COLO668 (cell line): ENCODE results near the gene PALM.

ENCODE experiments used
- DNase-seq: peaks from one replicate; lab custom pipeline; 2025; ENCODE audit not compliant: unreplicated experiment; lab: John Stamatoyannopoulos, UW

The PALM gene

GRCh38 chr19:750640-751423 is 42.1 kb downstream of the PALM start, which contains the start of gene MISP:
TSS of gene MISP (plus strand) at chr19:751112. CDS start at chr19:756947, 5,835 bp downstream.
- peak; percentile 95 for DNase-seq

DNA sequence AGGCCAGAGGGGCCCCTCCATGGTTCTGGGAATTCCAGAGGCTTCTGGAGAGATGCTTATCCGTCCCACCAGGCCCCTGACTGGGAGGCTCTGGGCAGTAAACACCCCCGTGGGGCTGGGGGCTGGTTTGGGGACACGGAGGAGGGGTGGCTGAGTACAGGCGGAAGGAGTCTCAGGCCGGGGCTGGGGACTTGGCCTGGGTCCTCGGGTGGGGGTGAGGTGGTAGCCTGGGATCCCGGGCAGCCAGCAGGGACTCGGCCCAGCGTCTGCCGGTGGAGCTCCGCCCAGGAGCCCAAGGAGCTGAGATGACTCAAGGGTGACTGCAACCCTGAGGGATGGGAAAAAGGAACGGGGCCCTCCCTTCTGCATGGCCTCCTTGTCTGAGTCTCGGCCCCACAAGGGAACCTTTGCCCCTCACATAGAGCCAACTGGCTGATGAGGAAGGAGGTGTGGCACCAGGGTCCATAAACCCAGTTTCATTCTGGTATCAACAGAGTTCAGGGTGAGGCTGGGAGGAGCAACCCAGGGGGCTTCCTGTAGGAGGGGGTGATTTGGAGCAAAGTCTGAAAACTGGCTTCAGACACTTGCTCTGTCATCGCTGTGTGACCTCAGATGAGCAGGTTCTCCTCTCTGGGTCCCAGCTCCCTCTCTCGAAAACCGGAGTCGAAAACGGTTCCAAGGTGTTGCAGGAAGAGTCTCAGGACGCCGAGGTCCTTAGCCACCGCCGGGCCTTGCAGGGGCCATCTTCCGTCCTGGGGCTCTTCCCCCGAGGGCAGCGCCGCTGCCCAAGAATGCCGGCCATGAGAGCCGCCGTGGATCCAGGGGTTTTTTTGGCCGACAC is 43.0 kb downstream of the PALM start:
- DNase-seq = no peak

GRCh38 chr19:752652-753517 is 44.1 kb downstream of the PALM start:
- peak; percentile 88 for DNase-seq

DNA sequence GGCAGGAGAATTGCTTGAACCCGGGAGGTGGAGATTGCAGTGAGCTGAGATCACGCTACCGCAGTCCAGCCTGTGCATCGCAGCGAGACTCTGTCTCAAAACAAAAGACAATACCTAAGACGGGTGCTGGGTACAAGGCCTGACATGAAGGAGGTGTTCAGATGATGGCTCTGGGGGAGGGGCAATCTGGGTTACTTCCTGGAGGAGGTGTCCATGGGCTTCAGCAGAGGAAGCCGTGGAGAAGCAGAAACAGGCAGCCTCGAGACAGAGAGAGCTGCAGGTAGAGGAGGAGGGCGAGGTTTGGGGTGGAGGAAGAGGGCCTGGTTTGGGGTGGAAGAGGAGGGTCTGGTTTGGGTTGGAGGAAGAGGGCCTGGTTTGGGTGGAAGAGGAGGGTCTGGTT is 45.8 kb downstream of the PALM start:
- no peak for DNase-seq

DNA sequence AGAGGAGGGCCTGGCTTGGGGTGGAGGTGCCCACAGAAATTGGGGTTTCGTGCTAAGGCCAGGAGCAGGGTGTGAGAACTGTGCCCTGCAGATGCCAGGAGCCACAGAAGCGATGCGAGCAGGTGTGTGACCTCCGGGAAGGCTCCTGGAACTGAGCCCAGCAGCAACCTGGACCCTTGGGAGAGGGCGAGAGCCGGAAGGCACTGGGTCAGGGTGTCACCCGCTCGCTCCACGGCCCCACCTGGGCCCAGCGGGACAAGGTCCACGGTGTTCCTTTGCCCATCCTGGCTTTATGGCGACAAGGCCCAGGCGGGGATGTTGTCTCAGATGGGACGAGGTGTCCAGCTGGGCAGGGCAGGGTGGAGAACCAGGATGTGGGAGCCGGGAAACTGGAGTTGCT is 46.3 kb downstream of the PALM start:
- no peak for DNase-seq

DNA sequence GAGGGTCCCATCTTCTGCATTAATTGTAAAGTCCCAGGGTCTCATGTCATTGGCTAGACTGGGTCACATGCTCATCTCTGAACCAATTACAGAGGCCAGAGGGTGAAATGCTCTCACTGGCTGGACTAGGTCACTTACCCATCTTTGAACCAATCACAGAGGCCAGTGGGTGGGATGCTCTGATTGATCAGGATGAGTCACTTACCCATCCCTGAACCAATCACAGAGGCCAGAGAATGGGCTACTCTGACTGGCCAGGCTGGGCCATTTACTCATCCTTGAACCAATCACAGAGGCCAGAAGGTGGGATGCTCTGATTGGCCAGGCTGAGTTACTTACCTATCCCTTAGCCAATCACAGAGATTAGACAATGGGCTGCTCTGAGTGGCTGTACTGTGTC is 47.5 kb downstream of the PALM start:
- no peak for DNase-seq

GRCh38 chr19:756821-757688 is 48.3 kb downstream of the PALM start:
- DNase-seq = no peak

- DNase-seq = no peak
These were observed 49.3 kb downstream of the PALM start for GRCh38 chr19:757811-758668.

GRCh38 chr19:763181-763580 is 54.4 kb downstream of the PALM start:
- DNase-seq = no peak

DNA sequence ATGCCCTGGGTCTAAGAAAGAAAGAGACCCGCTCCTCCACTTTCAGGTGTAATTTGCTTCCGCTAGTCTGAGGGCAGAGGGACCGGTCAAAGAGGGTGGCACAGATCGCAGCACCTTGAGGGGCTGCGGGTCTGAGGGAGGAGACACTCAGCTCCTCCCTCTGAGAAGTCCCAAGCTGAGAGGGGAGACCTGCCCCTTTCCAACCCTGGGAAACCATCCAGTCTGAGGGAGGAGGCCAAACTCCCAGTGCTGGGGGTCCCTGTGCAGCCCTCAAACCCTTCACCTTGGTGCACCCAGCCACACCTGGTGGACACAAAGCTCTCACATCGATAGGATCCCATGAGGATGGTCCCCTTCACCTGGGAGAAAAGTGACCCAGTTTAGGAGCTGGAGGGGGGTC is 55.1 kb downstream of the PALM start:
- DNase-seq = no peak

DNA sequence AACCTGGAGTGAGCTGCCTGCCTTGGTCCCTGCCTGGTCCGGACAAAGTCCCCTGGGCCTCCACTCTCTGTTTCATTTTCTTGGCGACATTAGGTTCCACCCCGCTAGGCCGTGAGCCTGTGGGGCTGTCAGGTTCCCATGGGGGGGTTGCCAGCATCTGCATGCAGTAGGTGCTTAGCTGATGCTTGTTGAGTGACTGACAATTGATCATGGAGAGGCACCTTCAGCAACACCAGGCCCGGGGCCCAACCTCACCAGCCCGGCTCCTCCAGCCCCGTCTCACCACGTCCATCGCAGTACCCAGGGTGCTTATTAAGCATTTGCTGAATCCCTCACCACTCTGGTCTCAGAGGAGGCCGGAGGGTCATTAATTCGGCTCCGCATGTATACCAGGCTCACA is 55.6 kb downstream of the PALM start:
- no peak for DNase-seq

DNA sequence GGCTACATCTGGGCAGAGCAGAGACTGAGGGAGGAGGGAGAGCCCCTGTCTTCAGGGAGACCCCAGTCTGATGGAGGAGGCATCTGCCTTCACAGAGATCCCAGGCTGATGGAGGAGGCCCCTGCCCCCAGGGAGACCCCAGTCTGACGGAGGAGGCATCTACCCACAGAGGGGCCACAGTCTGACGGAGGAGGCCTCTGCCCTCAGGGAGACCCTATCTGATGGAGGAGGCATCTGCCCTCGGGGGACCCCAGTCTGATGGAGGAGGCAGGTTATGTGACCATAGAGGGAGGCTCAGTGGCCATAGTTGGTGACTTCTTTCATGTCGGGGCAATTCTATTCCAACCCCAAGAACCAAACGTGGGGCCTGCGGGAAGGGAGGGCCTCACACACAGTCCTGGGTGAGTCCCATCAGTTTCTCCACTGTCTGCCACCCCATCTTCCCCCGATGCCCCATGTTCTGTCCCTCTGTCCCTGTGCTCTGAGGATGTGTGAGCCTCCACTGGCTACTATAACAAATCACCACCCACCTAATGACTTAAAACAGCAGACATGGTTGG is 56.5 kb downstream of the PALM start:
- no peak for DNase-seq

- DNase-seq = no peak
These were observed 59.7 kb downstream of the PALM start for GRCh38 chr19:768424-768823.

- DNase-seq = no peak
These were observed 60.9 kb downstream of the PALM start for GRCh38 chr19:769616-770015.

DNA sequence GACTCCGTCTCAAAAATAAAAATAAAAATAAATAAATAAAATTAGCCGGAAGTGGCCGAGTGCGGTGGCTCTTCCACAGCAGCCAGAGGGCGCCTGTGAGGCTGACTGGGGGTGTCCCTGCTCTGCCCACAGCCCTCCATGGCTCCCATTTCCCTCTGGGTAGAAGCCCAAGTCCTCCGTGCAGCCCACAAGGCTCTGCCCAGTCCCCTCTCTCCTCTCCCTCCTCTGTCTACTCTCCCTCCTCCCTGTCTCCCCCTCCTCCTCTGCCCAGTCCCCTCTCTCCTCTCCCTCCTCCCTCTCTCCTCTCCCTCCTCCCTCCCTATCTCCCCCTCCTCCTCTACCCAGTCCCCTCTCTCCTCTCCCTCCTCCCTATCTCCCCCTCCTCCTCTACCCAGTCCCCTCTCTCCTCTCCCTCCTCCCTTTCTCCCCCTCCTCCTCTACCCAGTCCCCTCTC is 62.6 kb downstream of the PALM start:
- peak; percentile 20 for DNase-seq

DNA sequence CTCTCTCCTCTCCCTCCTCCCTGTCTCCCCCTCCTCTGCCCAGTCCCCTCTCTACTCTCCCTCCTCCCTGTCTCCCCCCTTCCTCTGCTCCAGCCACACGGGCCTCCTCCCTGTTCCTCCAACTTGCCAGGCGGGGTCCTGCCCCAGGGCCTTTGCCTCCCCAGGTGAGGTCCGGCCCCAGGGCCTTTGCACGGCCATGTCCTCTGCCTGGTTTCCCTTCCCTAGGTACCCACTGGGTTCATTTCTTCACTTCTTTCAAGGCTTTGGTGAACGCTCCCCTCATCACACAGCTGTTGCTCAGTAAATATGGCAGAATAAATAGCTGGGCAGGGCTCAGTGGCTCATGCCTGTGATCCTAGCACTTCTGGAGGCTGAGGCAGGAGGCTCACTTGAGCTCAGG is 63.3 kb downstream of the PALM start:
- DNase-seq = no peak

DNA sequence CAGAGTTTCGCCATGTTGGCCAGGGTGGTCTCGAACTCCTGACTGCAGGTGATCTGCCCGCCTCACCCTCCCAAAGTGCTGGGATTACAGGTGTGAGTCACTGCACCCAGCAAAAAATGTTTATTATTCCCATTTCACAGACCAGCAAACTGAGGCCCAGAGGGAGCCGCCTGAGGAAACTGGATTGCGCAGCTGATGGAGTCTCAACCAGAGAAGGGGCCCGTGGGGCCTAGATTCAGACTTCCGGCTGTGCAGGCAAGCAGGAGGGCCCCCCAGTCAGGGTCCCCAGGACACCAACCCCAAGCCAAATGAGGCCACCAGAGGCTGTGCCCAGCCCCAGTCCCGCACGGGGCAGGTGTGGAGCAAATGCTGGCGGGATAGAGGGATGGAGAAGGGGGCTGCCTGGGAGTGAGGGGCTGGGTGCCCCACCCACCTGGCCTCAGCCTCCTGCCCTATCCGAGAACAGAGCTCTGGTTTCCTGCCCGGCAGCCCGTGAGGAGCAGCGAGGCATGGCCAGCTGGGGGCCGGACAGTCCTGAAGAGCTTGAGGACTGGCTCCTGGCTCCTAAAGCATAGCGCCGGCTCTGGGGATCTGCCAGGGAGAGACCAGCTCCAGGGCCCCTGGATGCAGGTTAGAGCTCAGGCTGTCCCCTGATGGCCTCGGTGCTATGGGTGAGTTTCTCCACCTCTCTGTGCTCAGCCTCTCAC is 64.1 kb downstream of the PALM start:
- peak; percentile 11 for DNase-seq

DNA sequence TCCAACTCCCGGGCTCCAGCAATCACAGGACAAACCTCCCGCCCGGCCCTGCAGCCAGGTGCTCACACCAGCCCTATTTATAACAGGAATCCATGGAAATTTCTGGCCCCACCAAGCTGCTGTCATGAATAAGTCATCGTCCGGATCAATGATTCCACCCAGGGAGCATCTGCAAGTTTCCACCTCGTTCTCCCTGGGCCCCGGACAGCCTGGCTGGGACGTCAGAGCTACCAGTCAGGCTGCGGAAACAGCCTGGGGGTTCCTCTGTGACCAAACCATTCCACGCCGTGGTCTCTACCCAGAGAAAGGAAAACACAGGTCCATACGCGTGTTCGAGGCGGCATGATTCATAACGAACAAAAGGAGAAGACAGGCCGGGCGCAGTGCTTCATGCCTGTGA is 67.8 kb downstream of the PALM start:
- no peak for DNase-seq
